HG03159 (cell line): ENCODE results near the gene LPCAT1.

Source experiments
- ATAC-seq: cut with Tn5 transposase; IDR thresholded peaks from one replicate; pipeline ENCODE4 v1.9.1; 2021; ENCODE audit warnings: mild to moderate bottlenecking, moderate library complexity; ENCODE audit not compliant: unreplicated experiment

The LPCAT1 gene

GRCh38 chr5:1498623-1499416, 24.9 kb downstream of the LPCAT1 start:
- peak; percentile 44 for ATAC-seq

GRCh38 chr5:1497795-1498622, 25.8 kb downstream of the LPCAT1 start:
- peak; percentile 16 for ATAC-seq

- peak; percentile 27 for ATAC-seq
These were observed 26.4 kb downstream of the LPCAT1 start for GRCh38 chr5:1497242-1497777.

- ATAC-seq, result no peak
These were observed 28.2 kb downstream of the LPCAT1 start for GRCh38 chr5:1495525-1495897.

- ATAC-seq, result peak; percentile 22
These were observed 28.8 kb downstream of the LPCAT1 start for GRCh38 chr5:1494780-1495524.

GRCh38 chr5:1493941-1494340, 29.8 kb downstream of the LPCAT1 start:
- no peak for ATAC-seq

GRCh38 chr5:1493413-1493812, 30.3 kb downstream of the LPCAT1 start:
- no peak for ATAC-seq

- ATAC-seq, result no peak
These were observed 31.0 kb downstream of the LPCAT1 start for GRCh38 chr5:1492757-1493156.

- ATAC-seq, result no peak
These were observed 33.4 kb downstream of the LPCAT1 start for GRCh38 chr5:1490376-1490775.

- ATAC-seq, result no peak
These were observed 34.0 kb downstream of the LPCAT1 start for GRCh38 chr5:1489754-1490153.

GRCh38 chr5:1488882-1489680, 34.7 kb downstream of the LPCAT1 start:
- peak; percentile 51 for ATAC-seq

- no peak for ATAC-seq
These were observed 36.5 kb downstream of the LPCAT1 start for GRCh38 chr5:1487079-1487764.

GRCh38 chr5:1486271-1486670, 37.5 kb downstream of the LPCAT1 start:
- ATAC-seq, result no peak

GRCh38 chr5:1485579-1486118, 38.1 kb downstream of the LPCAT1 start:
- ATAC-seq, result no peak

- ATAC-seq, result peak; percentile 55
These were observed 38.8 kb downstream of the LPCAT1 start for GRCh38 chr5:1484730-1485578.

GRCh38 chr5:1483856-1484729, 39.7 kb downstream of the LPCAT1 start:
- no peak for ATAC-seq

GRCh38 chr5:1483064-1483463, 40.7 kb downstream of the LPCAT1 start:
- ATAC-seq, result no peak

GRCh38 chr5:1481959-1482331, 41.8 kb downstream of the LPCAT1 start:
- ATAC-seq, result no peak
